SU-DHL-6 (cell line): ENCODE measurements around the gene TMEM131.

ENCODE experiments used
- EZH2phosphoT487 ChIP-seq: fragments of 200-600 bp; sonication (generic), shearing (Covaris generic); conservative IDR thresholded peaks from 2 replicates; pipeline ENCODE4 v1.6.1; 2018; ENCODE audit warnings: mild to moderate bottlenecking, antibody characterized with exemption, low read length, moderate library complexity, mixed read lengths
- TF ChIP-seq, protein P1 (sequence below): fragments of 200-600 bp; sonication (generic); IDR thresholded peaks from one replicate; pipeline ENCODE4 v1.5.1; 2017; ENCODE audit warnings: antibody characterized with exemption, mild to moderate bottlenecking, low read length, moderate library complexity; ENCODE audit not compliant: insufficient read depth, poor library complexity, severe bottlenecking

- TF ChIP-seq, protein P1, sequence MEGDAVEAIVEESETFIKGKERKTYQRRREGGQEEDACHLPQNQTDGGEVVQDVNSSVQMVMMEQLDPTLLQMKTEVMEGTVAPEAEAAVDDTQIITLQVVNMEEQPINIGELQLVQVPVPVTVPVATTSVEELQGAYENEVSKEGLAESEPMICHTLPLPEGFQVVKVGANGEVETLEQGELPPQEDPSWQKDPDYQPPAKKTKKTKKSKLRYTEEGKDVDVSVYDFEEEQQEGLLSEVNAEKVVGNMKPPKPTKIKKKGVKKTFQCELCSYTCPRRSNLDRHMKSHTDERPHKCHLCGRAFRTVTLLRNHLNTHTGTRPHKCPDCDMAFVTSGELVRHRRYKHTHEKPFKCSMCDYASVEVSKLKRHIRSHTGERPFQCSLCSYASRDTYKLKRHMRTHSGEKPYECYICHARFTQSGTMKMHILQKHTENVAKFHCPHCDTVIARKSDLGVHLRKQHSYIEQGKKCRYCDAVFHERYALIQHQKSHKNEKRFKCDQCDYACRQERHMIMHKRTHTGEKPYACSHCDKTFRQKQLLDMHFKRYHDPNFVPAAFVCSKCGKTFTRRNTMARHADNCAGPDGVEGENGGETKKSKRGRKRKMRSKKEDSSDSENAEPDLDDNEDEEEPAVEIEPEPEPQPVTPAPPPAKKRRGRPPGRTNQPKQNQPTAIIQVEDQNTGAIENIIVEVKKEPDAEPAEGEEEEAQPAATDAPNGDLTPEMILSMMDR = no peak
- no peak for TF ChIP-seq EZH2phosphoT487
Observed at GRCh38 chr2:98028101-98028561, 32.4 kb upstream of the TMEM131 start.
